Activated CD4-positive, CD25-positive, alpha-beta regulatory T cell treated with anti-CD3 and anti-CD28 coated beads, Interleukin-2, amount 50 U/mL, for 16 hours (primary cell): Measurements from ENCODE around the gene COL9A3.
A peak's percentile ranks its signal among the peaks of the same experiment; 100 is the strongest.
"Not testable (repeated sequence)": the region's sequence is repeated elsewhere in the genome, so short reads cannot be mapped to it uniquely, and the experiment has no call there.

ENCODE experiments used
- DNase-seq: peaks from one replicate; pipeline ENCODE4 v3.0.0-alpha.2; 2020; ENCODE audit warnings: low read depth, low spot score

Gene COL9A3

DNA sequence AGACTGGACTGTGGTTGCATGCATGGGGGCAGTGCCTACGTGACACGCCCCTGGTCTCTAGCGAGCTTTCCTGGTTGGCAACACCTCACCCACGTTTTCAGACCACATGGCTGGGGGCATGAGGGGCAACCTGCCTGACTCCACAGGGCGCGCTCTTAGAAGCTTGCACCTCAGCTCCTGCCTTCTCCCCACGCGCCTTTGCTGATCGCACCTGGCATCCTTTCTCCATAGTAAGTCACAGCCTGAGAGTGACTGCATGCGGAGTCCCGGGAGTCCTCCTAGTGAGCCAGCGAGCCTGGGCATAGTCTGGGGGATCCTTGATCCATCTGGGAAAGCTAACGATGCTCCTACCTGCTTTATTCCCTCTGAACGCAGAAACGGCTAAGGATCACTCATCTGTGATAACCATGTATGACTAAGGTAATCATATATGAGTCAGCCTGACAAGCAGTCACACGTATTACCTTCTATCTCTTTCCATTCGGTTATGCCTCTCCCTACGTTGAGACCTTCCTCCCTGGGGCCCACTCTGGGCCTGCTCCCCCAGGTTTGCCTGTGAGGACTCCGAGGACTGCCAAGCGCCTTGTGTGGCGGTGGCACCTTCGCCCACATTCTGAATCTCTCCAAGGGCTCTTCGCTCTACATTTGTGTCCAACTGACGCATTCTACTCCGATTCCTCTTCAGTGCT, 40.2 kb downstream of the COL9A3 start:
- no peak for DNase-seq

DNA sequence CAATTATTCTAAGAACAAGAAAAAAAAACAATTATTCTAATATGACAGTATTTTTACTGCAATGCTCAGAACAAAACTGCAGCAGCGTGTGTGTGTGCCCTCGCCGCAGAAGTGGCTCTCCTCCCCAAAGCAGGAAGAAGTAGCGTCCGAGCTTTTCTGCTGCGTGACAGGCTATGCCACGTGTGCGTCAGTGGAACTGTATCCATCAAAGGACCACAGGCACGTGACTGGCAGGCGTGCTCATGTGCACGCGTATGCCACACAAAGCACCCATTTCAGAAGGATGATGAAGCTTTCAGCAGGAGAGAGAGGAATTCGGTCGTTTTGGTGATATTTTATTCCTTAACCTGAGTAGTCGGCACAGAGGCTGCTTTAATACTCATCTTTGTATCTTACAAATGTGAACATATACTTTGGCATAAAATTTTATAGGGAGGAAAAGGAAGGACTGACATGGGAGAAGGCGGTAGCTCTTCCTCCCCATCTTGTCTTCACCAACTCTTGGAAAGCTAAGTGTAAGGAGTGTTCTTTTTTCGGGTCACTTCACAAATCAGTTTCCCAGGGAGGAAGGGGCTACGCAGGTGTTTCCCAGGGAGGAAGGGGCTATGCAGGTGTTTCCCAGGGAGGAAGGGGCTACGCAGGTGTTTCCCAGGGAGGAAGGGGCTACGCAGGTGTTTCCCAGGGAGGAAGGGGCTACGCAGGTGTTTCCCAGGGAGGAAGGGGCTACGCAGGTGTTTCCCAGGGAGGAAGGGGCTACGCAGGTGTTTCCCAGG, 41.4 kb downstream of the COL9A3 start:
- DNase-seq, result no peak

DNA sequence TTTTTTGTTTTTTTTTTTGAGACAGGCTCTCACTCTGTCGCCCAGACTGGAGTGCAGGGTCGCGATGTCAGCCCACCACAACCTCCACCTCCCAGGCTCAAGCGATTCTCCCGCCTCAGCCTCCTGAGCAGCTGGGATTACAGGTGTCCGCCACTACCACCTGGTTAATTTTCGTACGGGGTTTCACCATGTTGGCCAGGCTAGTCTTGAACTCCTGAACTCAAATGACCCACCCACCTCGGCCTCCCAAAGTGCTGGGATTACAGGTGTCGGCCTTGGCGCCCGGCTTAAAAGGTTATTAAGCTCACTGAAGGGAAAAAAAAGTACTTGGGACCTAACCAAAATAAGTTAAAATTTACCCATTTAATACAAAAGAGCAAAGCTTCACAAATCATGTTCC, 42.9 kb downstream of the COL9A3 start:
- DNase-seq, result no peak

DNA sequence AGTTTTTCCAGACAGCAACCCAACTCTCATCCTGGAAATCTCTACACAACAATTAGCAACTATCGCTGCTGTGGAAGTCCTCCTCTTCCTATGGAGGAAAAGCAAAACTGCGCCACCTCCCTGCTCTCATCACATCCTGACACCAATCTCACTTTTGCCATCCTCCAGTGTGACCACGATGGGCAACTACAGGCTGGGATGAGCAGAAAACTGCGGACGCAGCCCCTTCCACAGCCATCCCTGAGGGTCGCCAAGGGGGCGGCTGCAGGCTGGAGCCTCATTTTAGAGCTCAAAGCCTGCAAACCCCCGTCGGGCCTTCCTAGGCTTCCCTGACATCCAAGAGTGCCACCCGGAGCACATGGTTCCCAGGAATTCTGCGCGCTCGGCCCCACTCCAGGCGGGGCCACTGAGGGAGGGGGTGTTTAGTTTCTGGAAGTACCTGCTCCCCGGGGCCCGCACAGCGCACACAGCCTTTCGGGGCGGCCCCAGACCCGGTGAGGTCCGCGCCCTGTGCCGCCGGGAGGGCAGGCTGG, 43.6 kb downstream of the COL9A3 start:
- DNase-seq, result no peak

DNA sequence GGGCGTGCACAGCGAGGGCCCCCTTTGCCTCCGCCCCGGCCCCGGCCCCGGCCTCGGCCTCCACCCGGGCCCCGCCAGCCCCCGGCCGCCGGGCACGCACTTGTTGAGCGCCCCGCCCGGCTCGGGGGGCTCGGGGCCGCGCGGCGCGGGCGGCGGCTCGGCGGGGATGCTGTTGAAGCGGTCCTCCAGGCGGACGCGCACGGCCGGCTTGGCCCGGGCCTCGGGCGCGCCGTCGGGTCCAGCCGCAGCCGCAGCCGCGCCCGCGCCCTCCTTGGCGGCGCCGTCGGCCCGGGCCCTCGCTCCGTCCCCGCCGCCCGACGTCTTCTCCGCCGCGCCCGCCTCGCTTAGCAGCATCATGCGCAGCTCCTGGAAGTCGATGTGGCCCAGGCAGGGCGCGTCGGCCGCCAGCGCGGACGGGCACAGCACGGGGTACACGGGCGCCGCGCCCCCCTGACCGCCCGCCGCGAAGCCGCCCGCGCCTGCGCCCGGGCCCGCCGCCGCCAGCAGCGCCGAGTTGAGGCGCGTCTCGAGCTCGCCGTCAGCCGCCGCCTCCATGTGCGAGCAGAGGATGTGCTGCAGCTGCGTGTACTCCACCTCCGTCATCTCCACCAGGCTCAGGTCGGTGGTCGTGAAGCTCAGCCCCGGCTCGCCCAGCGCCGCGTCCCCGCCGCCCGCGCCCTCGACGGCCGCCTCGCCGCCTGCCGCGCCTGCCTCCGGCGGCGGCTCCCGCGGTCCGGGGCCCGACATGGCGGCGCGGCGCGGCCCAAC, 44.3 kb downstream of the COL9A3 start:
- no peak for DNase-seq

DNA sequence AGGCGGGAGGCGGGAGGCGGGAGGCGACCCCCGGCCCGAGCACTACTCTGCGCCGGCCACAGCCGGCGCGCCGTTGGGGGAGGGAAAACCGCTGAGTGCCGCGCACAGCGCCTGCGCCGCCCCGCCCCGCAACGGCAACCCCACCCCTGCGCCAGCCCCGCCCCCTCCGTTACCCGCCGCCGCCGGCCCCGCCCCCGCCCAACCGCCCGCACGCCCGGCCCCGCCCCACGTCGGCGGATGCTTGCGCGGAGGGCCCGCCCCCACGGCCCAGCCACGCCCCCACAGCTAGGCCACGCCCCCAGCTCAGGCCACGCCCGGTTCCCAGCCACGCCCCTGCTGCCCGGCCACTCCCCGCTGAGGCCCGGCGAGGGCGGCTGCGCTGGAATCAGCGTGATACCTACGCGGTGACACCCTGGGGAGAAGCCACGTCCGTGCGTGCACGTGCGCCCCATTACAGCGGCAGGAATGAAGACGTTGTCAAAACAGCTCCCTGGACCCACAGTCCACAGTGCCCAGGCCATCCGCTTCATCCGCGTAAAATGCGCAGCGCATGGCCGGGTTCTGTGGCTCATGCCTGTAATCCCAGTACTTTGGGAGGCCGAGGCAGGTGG, 45.0 kb downstream of the COL9A3 start, which contains the start of gene TCFL5:
TSS of gene TCFL5 (minus strand) at position 97 of the 611 bp plus-strand sequence. CDS start 152 bp downstream, outside the sequence.
- peak; percentile 87 for DNase-seq

DNA sequence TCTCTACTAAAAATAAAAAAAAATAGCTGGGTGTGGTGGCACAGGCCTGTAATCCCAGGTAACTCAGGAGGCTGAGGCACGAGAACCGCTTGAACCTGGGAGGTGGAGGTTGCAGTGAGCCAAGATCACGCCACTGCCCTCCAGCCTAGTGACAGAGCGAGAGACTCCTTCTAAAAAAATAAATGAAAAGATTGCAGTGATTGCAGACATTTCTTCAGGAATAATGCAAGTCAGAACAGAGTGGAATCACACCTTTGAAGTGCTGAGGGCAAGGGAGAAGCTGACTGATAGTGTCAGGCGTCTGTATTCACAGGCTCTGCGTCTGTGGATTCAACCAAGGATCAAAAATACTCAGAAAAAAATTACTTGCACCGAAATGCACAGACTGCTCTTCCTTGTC, 47.4 kb downstream of the COL9A3 start:
- DNase-seq, result no peak

DNA sequence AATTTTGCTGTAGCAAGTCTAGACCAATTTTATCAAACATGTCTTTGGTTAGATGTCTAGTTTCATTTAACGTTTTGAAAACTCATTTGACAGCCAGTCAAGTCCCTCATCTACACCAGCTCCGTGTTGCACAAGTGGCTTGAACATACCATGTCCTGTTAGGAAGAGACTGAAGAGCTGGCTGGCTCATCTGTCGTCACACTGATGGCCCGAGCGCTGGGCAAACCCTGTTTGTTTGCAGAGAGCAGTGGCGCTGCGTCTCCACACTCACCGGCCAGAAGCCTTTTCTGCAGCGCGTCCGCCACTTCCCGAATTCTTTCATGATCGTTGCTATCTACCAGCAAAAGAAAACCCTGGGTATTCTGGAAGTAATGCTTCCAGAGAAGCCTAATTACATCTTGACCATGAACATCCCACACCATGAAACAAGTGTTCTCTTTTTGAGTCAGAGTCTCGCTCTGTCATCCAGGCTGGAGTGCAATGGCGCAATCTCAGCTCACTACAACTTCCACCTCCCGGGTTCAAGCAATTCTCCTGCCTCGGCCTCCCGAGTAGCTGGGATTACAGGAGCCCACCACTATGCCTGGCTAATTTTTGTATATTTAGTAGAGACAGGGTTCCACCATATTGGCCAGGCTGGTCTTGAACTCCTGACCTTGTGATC, 55.5 kb downstream of the COL9A3 start:
- DNase-seq, result no peak

DNA sequence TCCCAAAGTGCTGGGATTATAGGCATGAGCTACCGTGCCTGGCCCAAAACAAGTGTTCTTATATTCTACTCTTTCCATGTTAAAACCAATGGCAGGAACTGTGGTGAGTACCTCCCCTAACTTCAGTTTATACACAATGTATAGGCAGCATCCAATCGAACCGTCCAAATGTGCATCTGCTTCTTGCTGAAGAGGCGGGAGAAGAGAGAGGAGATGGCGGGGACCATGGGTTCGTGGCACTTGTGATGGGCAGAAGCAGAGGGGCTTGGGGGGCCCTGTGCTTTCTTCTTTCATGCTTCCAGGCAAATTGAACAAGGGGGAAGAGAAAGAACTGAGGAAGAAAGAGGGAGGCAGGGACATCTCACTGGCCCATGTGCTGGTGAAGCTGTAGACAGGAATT, 56.0 kb downstream of the COL9A3 start:
- DNase-seq, result no peak

DNA sequence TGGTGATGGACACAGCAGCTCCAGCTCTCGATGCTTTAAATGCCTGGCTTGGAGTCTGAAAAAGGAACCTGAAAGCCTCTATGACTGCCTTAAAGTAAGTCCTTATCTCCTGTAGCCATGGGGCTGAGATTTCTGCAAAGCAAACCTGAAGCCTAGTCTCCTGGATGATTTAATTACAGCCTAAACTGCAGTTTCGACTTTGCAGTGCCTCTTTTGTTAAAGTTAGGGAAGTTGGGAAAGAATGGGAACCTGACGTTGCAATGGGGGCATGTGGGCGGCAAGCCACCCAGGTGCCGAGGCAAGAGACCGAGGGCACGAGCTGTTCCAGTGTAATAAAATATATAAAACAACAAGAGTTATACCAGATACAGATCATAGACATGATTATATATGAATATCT, 56.4 kb downstream of the COL9A3 start:
- DNase-seq, result no peak

DNA sequence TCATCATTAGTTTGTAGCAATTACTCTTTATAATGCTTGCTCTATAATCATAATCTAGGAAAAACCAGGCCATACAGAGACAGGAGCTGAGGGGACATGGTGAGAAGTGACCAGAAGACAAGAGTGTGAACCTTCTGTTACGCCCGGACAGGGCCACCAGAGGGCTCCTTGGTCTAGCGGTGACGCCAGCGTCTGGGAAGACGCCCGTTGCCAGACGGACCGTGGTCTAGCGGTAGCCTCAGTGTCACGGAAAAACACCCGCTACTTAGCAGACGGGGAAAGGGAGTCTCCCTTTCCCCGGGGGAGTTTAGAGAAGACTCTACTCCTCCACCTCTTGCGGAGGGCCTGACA, 56.8 kb downstream of the COL9A3 start:
- DNase-seq, result not testable (repeated sequence)

DNA sequence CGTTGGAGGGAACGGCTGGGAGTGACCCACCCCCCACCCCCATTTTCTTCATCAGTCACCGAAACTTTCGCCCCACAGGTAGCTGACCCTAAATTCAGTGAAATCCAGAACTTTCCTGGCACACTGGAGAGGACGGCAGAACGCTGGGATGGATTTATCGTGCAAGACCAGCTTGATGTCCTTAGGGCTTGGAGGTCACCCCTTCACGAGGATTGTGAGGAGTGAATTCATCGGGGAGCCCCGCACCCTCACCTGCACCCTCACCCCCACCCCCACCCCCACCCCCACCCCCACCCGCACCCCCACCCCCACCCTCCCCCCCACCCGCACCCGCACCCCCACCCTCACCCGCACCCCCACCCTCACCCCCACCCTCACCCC, 58.1 kb downstream of the COL9A3 start:
- no peak for DNase-seq

DNA sequence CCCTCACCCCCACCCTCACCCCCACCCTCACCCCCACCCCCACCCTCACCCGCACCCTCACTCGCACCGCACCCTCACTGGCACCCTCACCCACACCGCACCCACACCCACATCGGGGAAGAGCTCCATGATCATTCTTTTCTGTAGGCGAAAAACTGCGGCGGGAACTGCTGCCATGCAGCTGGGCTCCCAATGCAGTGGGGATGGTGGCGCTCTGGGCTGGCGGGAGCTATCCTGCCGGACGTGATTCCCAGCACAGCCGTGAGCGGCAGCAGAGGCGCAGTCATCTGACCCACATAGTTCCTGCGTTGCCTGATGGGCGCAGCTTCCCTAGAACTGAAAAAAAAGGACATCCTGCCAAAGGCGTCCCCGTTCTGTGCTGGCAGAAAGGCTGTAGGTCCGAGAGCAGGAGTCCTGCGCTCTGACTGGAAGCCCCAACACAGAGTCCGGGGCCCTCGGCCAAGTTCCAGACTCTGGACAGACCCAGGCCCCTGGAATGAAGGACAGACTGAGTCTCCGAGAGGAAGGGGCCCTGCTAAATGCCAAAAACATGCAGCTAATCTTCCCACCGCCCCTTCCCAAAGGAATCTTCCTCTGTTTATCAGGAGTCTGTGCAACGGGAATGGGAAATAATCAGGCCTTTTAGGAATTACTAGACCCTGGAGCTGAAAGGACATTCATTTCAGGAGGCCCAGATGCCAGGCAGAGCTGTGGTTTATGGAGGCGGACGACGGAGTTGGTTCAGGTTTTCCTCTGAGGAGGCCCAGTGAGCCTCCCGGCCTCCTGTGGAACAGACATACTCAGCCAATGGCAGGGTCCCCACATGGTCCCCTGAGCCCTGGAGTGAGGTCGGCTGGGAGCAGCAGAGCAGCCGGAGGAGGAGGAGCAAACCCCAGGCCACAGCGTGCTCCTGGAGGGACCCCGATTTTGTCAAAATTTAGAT, 58.8 kb downstream of the COL9A3 start:
- DNase-seq, result no peak

DNA sequence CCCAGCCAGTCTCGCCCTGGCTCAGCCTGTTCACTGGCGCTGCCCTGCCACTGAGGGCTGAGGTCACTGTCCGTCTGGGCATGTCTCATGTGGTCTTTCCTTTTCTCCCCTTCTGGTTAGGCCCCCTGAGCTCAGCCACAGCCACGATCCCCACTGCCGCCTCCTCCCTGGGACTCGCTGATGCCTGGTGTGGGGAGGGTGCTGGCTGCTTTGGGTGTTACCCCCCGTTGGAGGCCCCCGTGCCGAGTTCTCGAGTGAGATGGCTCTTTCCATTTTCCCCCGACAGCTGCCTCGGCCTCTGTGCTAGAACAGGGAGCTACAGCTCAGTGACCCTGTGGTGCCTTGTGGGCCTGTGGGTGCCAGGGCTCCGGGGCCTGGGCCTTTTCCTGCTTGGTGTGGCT, 59.7 kb downstream of the COL9A3 start:
- no peak for DNase-seq

DNA sequence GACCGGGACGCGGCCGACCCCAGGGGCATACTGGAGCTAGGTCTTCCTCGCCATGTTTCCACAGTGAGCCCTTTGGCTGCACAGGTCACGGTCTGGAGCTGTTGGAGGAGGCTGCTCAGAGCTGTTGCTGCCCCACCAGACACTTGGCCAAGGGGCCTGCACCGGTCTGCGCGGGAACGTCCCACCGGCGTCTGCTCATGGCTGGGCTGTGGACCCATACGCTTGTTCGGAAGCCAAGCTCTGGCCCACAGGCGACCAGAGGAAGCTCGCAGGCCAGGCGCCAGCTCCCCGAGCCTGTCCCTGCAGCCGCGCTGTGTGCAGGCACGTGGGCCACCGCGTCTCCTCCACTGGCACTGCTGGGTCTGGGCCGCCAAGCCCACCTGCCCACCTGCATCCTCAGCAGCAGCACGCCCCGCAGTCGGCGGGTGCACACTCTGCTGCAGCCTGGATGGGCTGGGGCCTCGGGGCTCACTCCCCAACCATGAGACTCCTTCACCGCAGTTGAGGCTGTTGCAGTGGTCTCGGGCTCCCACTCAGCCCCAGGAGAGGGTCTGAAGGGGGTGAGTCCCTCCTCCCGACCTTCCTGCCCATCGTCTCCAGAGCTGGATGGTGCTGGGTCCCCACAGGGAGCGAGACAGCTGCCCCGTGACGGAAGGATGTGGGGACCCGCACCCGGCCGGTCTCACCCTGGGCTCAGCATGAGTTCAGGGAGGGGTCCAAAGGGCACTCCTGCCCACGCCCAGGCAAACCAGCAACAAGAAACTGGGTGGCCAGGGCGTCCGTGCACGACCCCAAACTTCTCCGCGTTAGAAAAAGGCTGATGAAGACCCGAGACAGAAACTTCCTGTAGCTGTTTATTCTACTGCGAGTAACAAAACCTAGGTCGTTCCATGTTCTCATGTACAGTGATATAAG, 60.3 kb downstream of the COL9A3 start:
- no peak for DNase-seq

DNA sequence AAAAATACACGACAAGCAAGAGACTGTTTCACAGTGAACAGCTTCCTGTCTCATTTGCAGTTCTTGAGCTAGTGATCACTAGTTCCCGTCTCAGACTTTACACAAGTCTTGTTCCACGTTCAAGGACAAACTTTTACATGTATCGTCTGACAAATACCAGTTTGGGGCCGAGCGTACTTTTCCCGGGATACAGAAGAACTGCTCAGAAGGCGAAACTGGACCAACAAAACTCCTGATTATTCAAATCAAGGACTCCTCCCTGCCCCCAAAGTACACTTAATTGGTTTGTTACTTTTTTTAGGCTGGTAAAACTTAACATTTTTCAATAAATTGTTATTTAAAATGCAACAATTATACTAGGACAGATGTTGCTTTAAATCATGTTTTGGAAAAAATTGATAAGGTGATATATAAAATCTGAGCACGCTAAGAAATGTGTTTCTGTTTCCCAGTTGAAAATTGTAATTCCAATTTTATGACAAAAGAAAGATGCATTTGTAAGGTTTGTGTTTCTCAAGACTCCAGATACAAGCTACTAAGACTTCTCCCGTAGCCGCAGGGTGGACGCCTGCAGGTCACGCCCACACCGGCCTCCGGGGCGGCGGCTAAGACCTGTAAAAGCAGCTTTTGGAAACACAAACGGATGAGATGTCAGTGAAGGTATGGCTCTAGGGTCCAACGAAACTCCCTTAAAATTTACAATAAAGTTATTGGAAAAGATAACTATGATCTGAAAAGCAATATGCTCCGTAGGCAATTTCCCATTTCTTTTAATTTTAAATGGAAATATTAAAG, 61.6 kb downstream of the COL9A3 start:
- DNase-seq, result no peak

DNA sequence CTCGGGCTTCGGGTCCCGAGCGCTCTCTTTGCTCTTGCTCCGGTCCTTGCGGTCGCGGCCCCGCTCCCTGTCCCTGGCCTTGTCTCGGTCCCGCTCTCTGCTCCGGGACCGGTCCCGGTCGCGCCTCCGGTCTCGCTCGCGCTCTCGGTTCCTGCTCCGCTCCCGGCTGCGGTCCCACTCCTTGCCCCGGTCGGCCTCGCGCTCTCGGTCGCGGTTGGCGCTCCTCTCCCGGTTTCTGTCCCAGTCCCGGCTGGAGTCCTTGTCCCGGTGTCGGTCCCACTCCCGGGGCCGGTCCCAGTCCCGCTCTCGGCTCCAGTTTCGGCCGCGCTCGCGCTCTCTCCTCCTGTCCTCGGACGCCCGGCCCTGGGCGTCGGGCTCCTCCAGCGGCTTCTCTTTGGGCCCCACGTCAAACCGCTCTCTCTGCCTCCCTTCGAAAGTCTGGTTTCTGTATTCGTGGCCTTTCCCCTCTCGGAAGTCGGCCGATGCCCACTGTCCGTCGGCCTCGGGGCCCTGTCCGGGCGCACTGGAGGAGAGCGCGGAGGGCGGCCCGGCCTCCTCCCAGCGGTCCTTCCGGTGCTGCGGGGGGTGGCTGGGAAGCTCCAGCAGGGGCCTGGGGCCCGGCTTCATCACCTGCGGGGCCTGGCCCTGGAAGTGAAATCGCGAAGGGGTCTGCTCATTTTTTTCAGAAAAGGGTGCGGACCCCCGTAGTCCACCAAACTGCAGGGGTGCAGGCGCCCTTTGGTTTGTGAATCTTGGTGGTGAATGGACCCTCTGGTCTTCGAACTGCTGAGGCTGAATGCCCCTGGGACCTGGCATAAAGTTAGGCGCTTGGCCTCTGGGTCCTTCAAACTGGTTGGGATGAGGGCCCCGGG, 62.7 kb downstream of the COL9A3 start:
- no peak for DNase-seq
